ENCODE measurements around the gene AIDA. TPM values are rescaled to one million over a fixed set of nuclear protein-coding genes. Genes with fewer than 3 reads are reported as not detected.

The AIDA gene
- total and polyA plus RNA-seq, 8 donors = 29.7 to 63.5 (median 39.9) TPM

DNA sequence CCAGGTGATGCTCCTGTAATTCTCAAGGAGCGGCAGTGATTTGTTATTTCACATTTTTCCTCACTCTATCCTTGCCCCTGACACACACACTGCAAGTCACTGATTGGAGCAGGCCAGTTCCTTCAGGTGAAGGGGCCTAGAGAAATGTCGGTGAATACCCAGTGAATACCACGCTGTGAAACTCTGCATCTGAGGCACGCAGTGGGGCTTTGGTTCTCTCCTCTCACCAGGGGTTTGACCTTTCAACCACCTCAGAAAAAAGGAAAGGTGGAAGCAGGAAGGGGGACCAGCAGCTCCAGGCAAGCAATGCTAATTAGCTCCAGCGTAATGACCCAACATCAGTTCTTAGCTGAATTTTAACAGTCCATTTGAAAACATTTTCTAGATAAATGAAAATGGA is 24.2 kb upstream of the AIDA start:
- Histone ChIP-seq H3K9me3 (no peaks in the 10 kb centered on the region), H3K4me1 (peaks cover 4 to 18% (median 11%) of the 10 kb centered on the region in 4 donors), H3K36me3 (peaks cover 21 to 62% (median 47%) of the 10 kb centered on the region in 4 donors), H3K27ac (peak overlapping the region in 4 of 5 donors; percentile 55 to 78 (median 71)), H3K27me3 (no peaks in the 10 kb centered on the region), H3K4me3 (no peak overlapping the region)
- intact Hi-C loops (cut with DNase I; ENCODE audit: low total_unique reads) = no loop called here
- WGBS, 5 donors = 38 to 63% (median 61%) methylated on average over 5 of the region's 5 CpGs
- DNase-seq = no peak
- TF ChIP-seq POLR2A (IDR thresholded peaks at IDR 0.05) (no peak), POLR2AphosphoS5 (IDR thresholded peaks at IDR 0.05) (no peak), EP300 (IDR thresholded peaks at IDR 0.05) (no peak)
- TF ChIP-seq, protein P1, sequence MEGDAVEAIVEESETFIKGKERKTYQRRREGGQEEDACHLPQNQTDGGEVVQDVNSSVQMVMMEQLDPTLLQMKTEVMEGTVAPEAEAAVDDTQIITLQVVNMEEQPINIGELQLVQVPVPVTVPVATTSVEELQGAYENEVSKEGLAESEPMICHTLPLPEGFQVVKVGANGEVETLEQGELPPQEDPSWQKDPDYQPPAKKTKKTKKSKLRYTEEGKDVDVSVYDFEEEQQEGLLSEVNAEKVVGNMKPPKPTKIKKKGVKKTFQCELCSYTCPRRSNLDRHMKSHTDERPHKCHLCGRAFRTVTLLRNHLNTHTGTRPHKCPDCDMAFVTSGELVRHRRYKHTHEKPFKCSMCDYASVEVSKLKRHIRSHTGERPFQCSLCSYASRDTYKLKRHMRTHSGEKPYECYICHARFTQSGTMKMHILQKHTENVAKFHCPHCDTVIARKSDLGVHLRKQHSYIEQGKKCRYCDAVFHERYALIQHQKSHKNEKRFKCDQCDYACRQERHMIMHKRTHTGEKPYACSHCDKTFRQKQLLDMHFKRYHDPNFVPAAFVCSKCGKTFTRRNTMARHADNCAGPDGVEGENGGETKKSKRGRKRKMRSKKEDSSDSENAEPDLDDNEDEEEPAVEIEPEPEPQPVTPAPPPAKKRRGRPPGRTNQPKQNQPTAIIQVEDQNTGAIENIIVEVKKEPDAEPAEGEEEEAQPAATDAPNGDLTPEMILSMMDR (IDR thresholded peaks at IDR 0.05) = no peak

DNA sequence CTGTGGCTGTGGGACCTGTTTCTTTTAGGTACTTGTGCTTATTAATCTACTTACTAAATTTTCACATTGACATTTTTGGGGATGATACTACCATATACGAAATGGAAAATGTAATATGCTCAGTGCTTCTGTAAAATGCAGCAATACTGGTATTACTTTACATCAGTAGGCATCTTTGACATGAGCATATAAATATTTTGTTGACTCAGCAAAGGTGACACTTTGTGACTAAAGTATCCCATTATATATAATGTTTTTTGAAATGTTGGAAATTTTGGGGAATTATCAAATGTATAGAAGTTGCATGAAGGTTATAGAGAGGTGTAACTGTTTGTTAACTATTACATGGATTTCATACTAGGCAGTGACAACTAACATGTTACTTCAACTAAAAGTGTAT is 22.4 kb upstream of the AIDA start:
- WGBS, 5 donors = 75 to 87% (median 82%) methylated on average over 1 of the region's 1 CpG
- Histone ChIP-seq H3K36me3 (peaks cover 38 to 79% (median 64%) of the 10 kb centered on the region in 4 donors), H3K27ac (no peak overlapping the region), H3K9me3 (no peaks in the 10 kb centered on the region), H3K4me3 (no peak overlapping the region), H3K27me3 (no peaks in the 10 kb centered on the region), H3K4me1 (peaks cover 4 to 18% (median 11%) of the 10 kb centered on the region in 4 donors)
- TF ChIP-seq, protein P1 (IDR thresholded peaks at IDR 0.05) = no peak
- TF ChIP-seq EP300 (IDR thresholded peaks at IDR 0.05) (no peak), POLR2A (IDR thresholded peaks at IDR 0.05) (no peak), POLR2AphosphoS5 (IDR thresholded peaks at IDR 0.05) (no peak)
- DNase-seq = no peak
- intact Hi-C loops (cut with DNase I; ENCODE audit: low total_unique reads) = no loop called here

DNA sequence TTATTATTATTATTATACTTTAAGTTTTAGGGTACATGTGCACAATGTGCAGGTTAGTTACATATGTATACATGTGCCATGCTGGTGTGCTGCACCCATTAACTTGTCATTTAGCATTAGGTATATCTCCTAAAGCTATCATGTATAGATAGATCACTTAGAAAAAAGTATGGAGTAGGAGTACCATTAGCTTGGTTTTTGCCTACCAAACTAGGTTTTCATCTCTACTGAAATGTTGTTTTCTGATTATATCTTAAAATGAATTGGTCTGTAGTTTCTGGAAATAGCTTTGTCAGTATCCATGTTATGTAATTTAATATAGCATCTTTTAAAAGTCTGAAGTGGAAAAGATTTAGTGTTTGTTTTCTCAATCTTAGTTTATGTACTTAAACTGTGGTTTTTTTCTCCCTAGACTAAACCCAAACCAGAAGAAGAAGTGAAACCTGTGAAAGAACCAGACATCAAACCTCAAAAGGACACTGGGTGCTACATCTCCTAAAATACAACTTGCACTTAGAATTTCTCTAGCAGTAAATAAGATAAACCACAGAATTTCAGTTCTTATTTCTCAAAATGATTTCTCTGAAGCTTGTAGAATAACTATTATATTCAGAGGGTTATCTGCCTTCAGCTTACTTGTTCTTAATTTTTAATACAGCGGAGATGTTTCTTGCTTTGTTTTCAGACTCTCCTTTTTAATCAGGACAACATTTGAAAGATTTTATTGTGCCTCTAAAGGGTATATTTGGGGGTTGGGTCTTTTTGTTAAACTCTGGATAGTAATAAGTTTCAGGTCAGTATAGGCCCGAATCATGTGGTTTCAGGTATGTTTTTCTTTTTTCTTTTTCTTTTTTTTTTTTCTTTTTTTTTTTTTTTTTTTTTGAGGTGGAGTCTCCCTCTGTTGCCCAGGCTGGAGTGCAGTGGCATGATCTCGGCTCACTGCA is 20.2 kb upstream of the AIDA start:
- Histone ChIP-seq H3K4me3 (no peak overlapping the region), H3K36me3 (peaks cover 47 to 97% (median 87%) of the 10 kb centered on the region in 4 donors)
- no peak for DNase-seq

DNA sequence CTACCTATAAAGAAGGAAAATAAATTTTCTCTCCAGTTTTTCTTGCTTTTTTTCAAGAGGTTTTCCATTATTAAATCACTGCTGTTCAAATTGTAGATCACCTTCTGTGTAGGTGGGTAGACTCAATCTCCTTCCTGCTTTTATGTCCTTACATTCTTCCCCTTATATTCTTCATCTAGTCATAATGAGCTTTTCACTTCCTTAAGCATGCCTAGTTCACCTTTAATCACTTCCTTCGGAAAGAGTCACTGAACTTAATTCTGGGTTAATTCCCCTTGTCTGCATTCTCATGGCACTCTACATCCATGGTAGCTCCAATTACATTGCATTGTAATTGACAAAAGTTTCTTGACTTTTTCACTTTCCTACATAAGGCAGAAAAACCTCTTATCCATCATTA is 18.6 kb upstream of the AIDA start:
- TF ChIP-seq EP300 (IDR thresholded peaks at IDR 0.05) (no peak), POLR2A (IDR thresholded peaks at IDR 0.05) (no peak), POLR2AphosphoS5 (IDR thresholded peaks at IDR 0.05) (no peak)
- TF ChIP-seq, protein P1 (IDR thresholded peaks at IDR 0.05) = no peak
- WGBS, 5 donors = 78 to 93% (median 88%) methylated on average over 1 of the region's 1 CpG
- DNase-seq = no peak
- H3K4me1 ChIP-seq = peaks cover 0 to 5% (median 1%) of the 10 kb centered on the region in 4 donors
- H3K36me3 ChIP-seq = peaks cover 61 to 99% (median 99%) of the 10 kb centered on the region in 4 donors
- no peak overlapping the region for H3K27ac ChIP-seq
- H3K9me3 ChIP-seq = no peaks in the 10 kb centered on the region
- no peak overlapping the region for H3K4me3 ChIP-seq
- intact Hi-C loops (cut with DNase I; ENCODE audit: low total_unique reads) = no loop called here
- no peaks in the 10 kb centered on the region for H3K27me3 ChIP-seq

More for the DNA sequence above, 20.2 kb upstream of the AIDA start:
- TF ChIP-seq POLR2A (IDR thresholded peaks at IDR 0.05) (no peak), EP300 (IDR thresholded peaks at IDR 0.05) (no peak), POLR2AphosphoS5 (IDR thresholded peaks at IDR 0.05) (no peak)
- TF ChIP-seq, protein P1 (IDR thresholded peaks at IDR 0.05) = no peak
- Histone ChIP-seq H3K4me1 (peaks cover 0 to 14% (median 5%) of the 10 kb centered on the region in 4 donors), H3K27me3 (no peaks in the 10 kb centered on the region), H3K27ac (peak overlapping the region in 1 of 5 donors; percentile 38), H3K9me3 (no peaks in the 10 kb centered on the region)
- intact Hi-C loops (cut with DNase I; ENCODE audit: low total_unique reads) = no loop called here
- 86 to 95% (median 89%) methylated on average over 3 of the region's 3 CpGs for WGBS, 5 donors
